ENCODE data around the gene SH3BP1. TPM values are rescaled to one million over a fixed set of nuclear protein-coding genes. Genes with fewer than 3 reads are reported as not detected.
A peak's percentile ranks its signal among the peaks of the same experiment; 100 is the strongest.
"Not testable (repeated sequence)": the region's sequence is repeated elsewhere in the genome, so short reads cannot be mapped to it uniquely, and the experiment has no call there.

The SH3BP1 gene
- total RNA-seq (2014; rRNA removed; shearing (Covaris generic)), result 13.2 and 21.9 TPM in 2 replicates

- DNase-seq (ENCODE audit: low spot score), result no peak
- in situ Hi-C loops (cut with HindIII; ENCODE audit: low sequenced_read_pairs), result no loop called here
Measured at GRCh38 chr22:37639070-37639760, at the start of gene SH3BP1. Gene SH3BP1, plus strand, starts transcription at chr22:37639669. Its CDS starts 119 bp downstream, at chr22:37639788.

GRCh38 chr22:37591081-37591480, 48.4 kb upstream of the SH3BP1 start:
- DNase-seq (ENCODE audit: low spot score); in situ Hi-C loops (cut with HindIII; ENCODE audit: low sequenced_read_pairs): not testable (repeated sequence)

- in situ Hi-C loops (cut with HindIII; ENCODE audit: low sequenced_read_pairs), result no loop called here
Measured at GRCh38 chr22:37591823-37592404, 47.6 kb upstream of the SH3BP1 start.

GRCh38 chr22:37594237-37594636, 45.2 kb upstream of the SH3BP1 start:
- in situ Hi-C loops (cut with HindIII; ENCODE audit: low sequenced_read_pairs), result no loop called here
- DNase-seq (ENCODE audit: low spot score), result no peak

More at GRCh38 chr22:37591823-37592404, 47.6 kb upstream of the SH3BP1 start:
- no peak for DNase-seq (ENCODE audit: low spot score)

GRCh38 chr22:37599153-37599552, 40.3 kb upstream of the SH3BP1 start:
- in situ Hi-C loops (cut with HindIII; ENCODE audit: low sequenced_read_pairs), result no loop called here

GRCh38 chr22:37601203-37601539, 38.3 kb upstream of the SH3BP1 start:
- DNase-seq (ENCODE audit: low spot score), result no peak
- in situ Hi-C loops (cut with HindIII; ENCODE audit: low sequenced_read_pairs), result no loop called here

More at GRCh38 chr22:37599153-37599552, 40.3 kb upstream of the SH3BP1 start:
- DNase-seq (ENCODE audit: low spot score), result no peak

GRCh38 chr22:37601540-37602442, 37.7 kb upstream of the SH3BP1 start:
- in situ Hi-C loops (cut with HindIII; ENCODE audit: low sequenced_read_pairs), result no loop called here
- peak; percentile 62 for DNase-seq (ENCODE audit: low spot score)

- in situ Hi-C loops (cut with HindIII; ENCODE audit: low sequenced_read_pairs), result not testable (repeated sequence)
Measured at GRCh38 chr22:37602546-37603277, 36.8 kb upstream of the SH3BP1 start.

GRCh38 chr22:37604074-37604473, 35.4 kb upstream of the SH3BP1 start:
- DNase-seq (ENCODE audit: low spot score), result no peak
- in situ Hi-C loops (cut with HindIII; ENCODE audit: low sequenced_read_pairs), result no loop called here

More at GRCh38 chr22:37602546-37603277, 36.8 kb upstream of the SH3BP1 start:
- not testable (repeated sequence) for DNase-seq (ENCODE audit: low spot score)

- in situ Hi-C loops (cut with HindIII; ENCODE audit: low sequenced_read_pairs), result no loop called here
- no peak for DNase-seq (ENCODE audit: low spot score)
Measured at GRCh38 chr22:37604875-37605274, 34.6 kb upstream of the SH3BP1 start.

- peak; percentile 93 for DNase-seq (ENCODE audit: low spot score)
- in situ Hi-C loops (cut with HindIII; ENCODE audit: low sequenced_read_pairs), result no loop called here
Measured at GRCh38 chr22:37607010-37607934, 32.2 kb upstream of the SH3BP1 start.

GRCh38 chr22:37607935-37608476, 31.5 kb upstream of the SH3BP1 start:
- in situ Hi-C loops (cut with HindIII; ENCODE audit: low sequenced_read_pairs), result no loop called here
- DNase-seq (ENCODE audit: low spot score), result no peak

GRCh38 chr22:37608477-37609239, 30.8 kb upstream of the SH3BP1 start, which contains the start of gene GGA1:
Gene GGA1, plus strand, starts transcription at chr22:37608834. Its CDS starts 27 bp downstream, at chr22:37608861.
- in situ Hi-C loops (cut with HindIII; ENCODE audit: low sequenced_read_pairs), result no loop called here

GRCh38 chr22:37609240-37610152, 30.0 kb upstream of the SH3BP1 start:
- no peak for DNase-seq (ENCODE audit: low spot score)

More at GRCh38 chr22:37608477-37609239, 30.8 kb upstream of the SH3BP1 start, which contains the start of gene GGA1:
- peak; percentile 98 for DNase-seq (ENCODE audit: low spot score)

GRCh38 chr22:37610153-37610475, 29.4 kb upstream of the SH3BP1 start:
- DNase-seq (ENCODE audit: low spot score); in situ Hi-C loops (cut with HindIII; ENCODE audit: low sequenced_read_pairs): not testable (repeated sequence)

More at GRCh38 chr22:37609240-37610152, 30.0 kb upstream of the SH3BP1 start:
- in situ Hi-C loops (cut with HindIII; ENCODE audit: low sequenced_read_pairs), result no loop called here

- in situ Hi-C loops (cut with HindIII; ENCODE audit: low sequenced_read_pairs), result no loop called here
- no peak for DNase-seq (ENCODE audit: low spot score)
Measured at GRCh38 chr22:37610480-37611129, 28.9 kb upstream of the SH3BP1 start.
